WTC11 (cell line): ENCODE data around the gene PIK3C2G. TPM values are rescaled to one million over a fixed set of nuclear protein-coding genes. Genes with fewer than 3 reads are reported as not detected.

ENCODE experiments used
- ATAC-seq: fragments of 200-7000 bp; cut with Tn5 transposase; 2 replicates; pipeline ENCODE4 v1.10.0; 2021; ENCODE audit warnings: mild to moderate bottlenecking, moderate library complexity
- CTCF ChIA-PET: fragments of 300-600 bp; sonication (Branson Sonifier 250); formaldehyde crosslinking; loops from one replicate; lab custom pipeline; 2021; ENCODE audit warnings: antibody characterized with exemption; lab: Charles Lee
- POLR2A ChIA-PET: fragments of 350-600 bp; sonication (Branson Sonifier 250); formaldehyde crosslinking; loops from one replicate; lab custom pipeline; 2021; ENCODE audit warnings: antibody characterized with exemption; lab: Charles Lee
- DNase-seq: peaks from one replicate; pipeline ENCODE4 v3.0.0; 2021; ENCODE audit warnings: low spot score
- H3K27ac Mint-ChIP-seq: 2 replicates; pipeline ENCODE4 v1.8.0; 2021; ENCODE audit warnings: mixed read lengths
- H3K27me3 Mint-ChIP-seq: 2 replicates; pipeline ENCODE4 v1.8.0; 2021; ENCODE audit warnings: low read depth, mild to moderate bottlenecking, moderate library complexity, mixed read lengths
- H3K36me3 Mint-ChIP-seq: 2 replicates; pipeline ENCODE4 v1.8.0; 2021; ENCODE audit warnings: mixed read lengths
- H3K4me1 Mint-ChIP-seq: 2 replicates; pipeline ENCODE4 v1.8.0; 2022; ENCODE audit warnings: mixed read lengths
- H3K4me3 Mint-ChIP-seq: 2 replicates; pipeline ENCODE4 v1.8.0; 2021; ENCODE audit warnings: mild to moderate bottlenecking, moderate library complexity, mixed read lengths
- H3K9me3 Mint-ChIP-seq: 2 replicates; pipeline ENCODE4 v1.8.0; 2021; ENCODE audit warnings: mixed read lengths
- AR ChIP-seq: fragments of 250-450 bp; sonication (Bioruptor Pico); IDR thresholded peaks from 2 replicates; pipeline ENCODE4 v1.9.0; 2021; ENCODE audit warnings: mild to moderate bottlenecking
- CREB1 ChIP-seq: sonication (generic); formaldehyde crosslinking; IDR thresholded peaks from 2 replicates; pipeline ENCODE4 v1.8.0; 2023; ENCODE audit warnings: mild to moderate bottlenecking, missing genetic modification reagents
- EMX1 ChIP-seq: fragments of 250-450 bp; sonication (Bioruptor Pico); IDR thresholded peaks from 2 replicates; pipeline ENCODE4 v1.8.0; 2021; ENCODE audit warnings: mild to moderate bottlenecking
- GABPB1 ChIP-seq: sonication (generic); formaldehyde crosslinking; IDR thresholded peaks from 2 replicates; pipeline ENCODE4 v1.8.1; 2023; ENCODE audit warnings: mild to moderate bottlenecking, missing genetic modification reagents
- JUN ChIP-seq: sonication (generic); formaldehyde crosslinking; IDR thresholded peaks from 2 replicates; pipeline ENCODE4 v1.8.0; 2023; ENCODE audit warnings: mild to moderate bottlenecking, missing genetic modification reagents
- KAT7 ChIP-seq: sonication (generic); formaldehyde crosslinking; IDR thresholded peaks from 2 replicates; pipeline ENCODE4 v1.8.1; 2023; ENCODE audit warnings: missing genetic modification reagents, mild to moderate bottlenecking, borderline replicate concordance
- NR3C1 ChIP-seq: sonication (generic); formaldehyde crosslinking; conservative IDR thresholded peaks from 2 replicates; pipeline ENCODE4 v1.8.1; 2023; ENCODE audit warnings: low read depth, mild to moderate bottlenecking, missing genetic modification reagents
- OVOL2 ChIP-seq: fragments of 250-450 bp; sonication (Bioruptor Pico); IDR thresholded peaks from 2 replicates; pipeline ENCODE4 v1.9.0; 2021; ENCODE audit warnings: mild to moderate bottlenecking, borderline replicate concordance
- SMAD3 ChIP-seq: sonication (generic); formaldehyde crosslinking; IDR thresholded peaks from 2 replicates; pipeline ENCODE4 v1.8.0; 2022; ENCODE audit warnings: missing genetic modification reagents, mild to moderate bottlenecking, borderline replicate concordance
- SMAD4 ChIP-seq: sonication (generic); formaldehyde crosslinking; IDR thresholded peaks from 2 replicates; pipeline ENCODE4 v1.8.0; 2022; ENCODE audit warnings: mild to moderate bottlenecking, missing genetic modification reagents
- SOX15 ChIP-seq: fragments of 250-450 bp; sonication (Bioruptor Pico); IDR thresholded peaks from 2 replicates; pipeline ENCODE4 v1.9.0; 2021; ENCODE audit warnings: mild to moderate bottlenecking
- TEAD4 ChIP-seq: sonication (generic); formaldehyde crosslinking; IDR thresholded peaks from 2 replicates; pipeline ENCODE4 v1.8.0; 2022; ENCODE audit warnings: mild to moderate bottlenecking, missing genetic modification reagents
- TP53 ChIP-seq: sonication (generic); formaldehyde crosslinking; IDR thresholded peaks from 2 replicates; pipeline ENCODE4 v1.8.1; 2023; ENCODE audit warnings: mild to moderate bottlenecking, missing genetic modification reagents
- USF1 ChIP-seq: sonication (generic); formaldehyde crosslinking; IDR thresholded peaks from 2 replicates; pipeline ENCODE4 v1.8.0; 2022; ENCODE audit warnings: mild to moderate bottlenecking, missing genetic modification reagents
- ZNF219 ChIP-seq: sonication (generic); formaldehyde crosslinking; IDR thresholded peaks from 2 replicates; pipeline ENCODE4 v1.8.0; 2023; ENCODE audit warnings: missing genetic modification reagents, mild to moderate bottlenecking, borderline replicate concordance
- ZNF263 ChIP-seq: sonication (generic); formaldehyde crosslinking; IDR thresholded peaks from 2 replicates; pipeline ENCODE4 v1.8.1; 2022; ENCODE audit warnings: low read depth, mild to moderate bottlenecking, moderate library complexity, missing genetic modification reagents
- ZNF317 ChIP-seq: sonication (generic); formaldehyde crosslinking; IDR thresholded peaks from 2 replicates; pipeline ENCODE4 v1.8.1; 2023; ENCODE audit warnings: low read depth, mild to moderate bottlenecking, moderate library complexity, missing genetic modification reagents, borderline replicate concordance
- ZNF396 ChIP-seq: fragments of 250-450 bp; sonication (Bioruptor Pico); IDR thresholded peaks from 2 replicates; pipeline ENCODE4 v1.8.0; 2021; ENCODE audit warnings: mild to moderate bottlenecking, moderate library complexity, borderline replicate concordance
- ZNF423 ChIP-seq: fragments of 250-450 bp; sonication (Bioruptor Pico); IDR thresholded peaks from 2 replicates; pipeline ENCODE4 v2.1.2; 2022; ENCODE audit warnings: mild to moderate bottlenecking, moderate library complexity
- ZNF671 ChIP-seq: fragments of 250-450 bp; sonication (Bioruptor Pico); IDR thresholded peaks from 2 replicates; pipeline ENCODE4 v1.8.0; 2021; ENCODE audit warnings: mild to moderate bottlenecking
- total RNA-seq: library from RNA; stranded (reverse); gene quantifications from 3 replicates; pipeline ENCODE4 v1.2.3, GENCODE V29; 2021
- TF ChIP-seq, protein P1 (sequence below): sonication (generic); formaldehyde crosslinking; IDR thresholded peaks from 2 replicates; pipeline ENCODE4 v1.8.1; 2023; ENCODE audit warnings: mild to moderate bottlenecking, missing genetic modification reagents, moderate library complexity
- TF ChIP-seq, protein P2 (sequence below): sonication (generic); formaldehyde crosslinking; IDR thresholded peaks from 2 replicates; pipeline ENCODE4 v1.8.1; 2023; ENCODE audit warnings: mild to moderate bottlenecking, moderate library complexity, missing genetic modification reagents
- TF ChIP-seq, protein P3 (sequence below): fragments of 250-450 bp; sonication (Bioruptor Pico); IDR thresholded peaks from 2 replicates; pipeline ENCODE4 v1.8.0; 2021; ENCODE audit warnings: mild to moderate bottlenecking

The PIK3C2G gene
- total RNA-seq, 1 experiment from 2014 or later: not detected

- TF ChIP-seq ZNF317 (no peak), CREB1 (no peak), ZNF263 (CRISPR knock-in tag) (no peak), ZNF396 (CRISPR knock-in tag) (no peak), EMX1 (no peak), AR (CRISPR knock-in tag) (no peak)
- TF ChIP-seq, protein P1, sequence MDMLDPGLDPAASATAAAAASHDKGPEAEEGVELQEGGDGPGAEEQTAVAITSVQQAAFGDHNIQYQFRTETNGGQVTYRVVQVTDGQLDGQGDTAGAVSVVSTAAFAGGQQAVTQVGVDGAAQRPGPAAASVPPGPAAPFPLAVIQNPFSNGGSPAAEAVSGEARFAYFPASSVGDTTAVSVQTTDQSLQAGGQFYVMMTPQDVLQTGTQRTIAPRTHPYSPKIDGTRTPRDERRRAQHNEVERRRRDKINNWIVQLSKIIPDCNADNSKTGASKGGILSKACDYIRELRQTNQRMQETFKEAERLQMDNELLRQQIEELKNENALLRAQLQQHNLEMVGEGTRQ: no peak
Observed at GRCh38 chr12:18414671-18415070, 153.4 kb downstream of the PIK3C2G start (continued).

DNA sequence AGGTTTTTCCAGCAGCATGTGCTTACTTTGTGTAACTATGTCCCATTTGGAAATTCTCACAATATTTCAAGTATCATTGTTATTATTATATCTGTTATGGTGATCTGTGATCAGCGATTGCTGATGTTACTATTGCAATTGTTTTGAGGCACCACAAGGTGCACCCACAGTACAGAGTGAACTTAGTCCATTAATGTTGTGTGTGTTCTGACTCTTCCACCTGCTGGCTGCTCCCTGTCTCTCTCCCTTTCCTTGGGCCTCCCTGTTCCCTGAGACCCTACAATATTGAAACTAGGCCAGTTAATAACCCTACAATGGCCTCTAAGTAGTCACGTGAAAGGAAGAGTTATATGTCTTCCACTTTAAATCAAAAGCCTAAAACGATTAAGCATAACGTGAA is 153.9 kb downstream of the PIK3C2G start:
- H3K27ac Mint-ChIP-seq: no peak overlapping the region
- H3K9me3 Mint-ChIP-seq: no peaks in the 10 kb centered on the region
- CTCF ChIA-PET: no interaction called here
- H3K4me1 Mint-ChIP-seq: peaks cover 8% of the 10 kb centered on the region
- H3K4me3 Mint-ChIP-seq: no peak overlapping the region
- H3K36me3 Mint-ChIP-seq: no peaks in the 10 kb centered on the region
- DNase-seq: no peak
- TF ChIP-seq OVOL2 (no peak), USF1 (CRISPR knock-in tag) (no peak), NR3C1 (no peak)
- TF ChIP-seq, protein P2, sequence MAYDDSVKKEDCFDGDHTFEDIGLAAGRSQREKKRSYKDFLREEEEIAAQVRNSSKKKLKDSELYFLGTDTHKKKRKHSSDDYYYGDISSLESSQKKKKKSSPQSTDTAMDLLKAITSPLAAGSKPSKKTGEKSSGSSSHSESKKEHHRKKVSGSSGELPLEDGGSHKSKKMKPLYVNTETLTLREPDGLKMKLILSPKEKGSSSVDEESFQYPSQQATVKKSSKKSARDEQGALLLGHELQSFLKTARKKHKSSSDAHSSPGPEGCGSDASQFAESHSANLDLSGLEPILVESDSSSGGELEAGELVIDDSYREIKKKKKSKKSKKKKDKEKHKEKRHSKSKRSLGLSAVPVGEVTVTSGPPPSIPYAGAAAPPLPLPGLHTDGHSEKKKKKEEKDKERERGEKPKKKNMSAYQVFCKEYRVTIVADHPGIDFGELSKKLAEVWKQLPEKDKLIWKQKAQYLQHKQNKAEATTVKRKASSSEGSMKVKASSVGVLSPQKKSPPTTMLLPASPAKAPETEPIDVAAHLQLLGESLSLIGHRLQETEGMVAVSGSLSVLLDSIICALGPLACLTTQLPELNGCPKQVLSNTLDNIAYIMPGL (CRISPR knock-in tag): no peak
- POLR2A ChIA-PET: no interaction called here
- no peaks in the 10 kb centered on the region for H3K27me3 Mint-ChIP-seq
- ATAC-seq: no peak

GRCh38 chr12:18416412-18416811 is 155.1 kb downstream of the PIK3C2G start:
- Mint-ChIP-seq H3K9me3 (no peaks in the 10 kb centered on the region), H3K4me1 (peaks cover 8% of the 10 kb centered on the region), H3K36me3 (no peaks in the 10 kb centered on the region), H3K27me3 (no peaks in the 10 kb centered on the region), H3K4me3 (no peak overlapping the region), H3K27ac (no peak overlapping the region)
- ChIA-PET POLR2A (interaction anchor here (0.9 kb wide), 1 partner anchor 14 kb away, joined by 3 read pairs; no protein-coding TSS in a partner anchor), CTCF (interaction anchor here (1.0 kb wide), 1 partner anchor 170 kb away, joined by 4 read pairs; no protein-coding TSS in a partner anchor)
- no peak for DNase-seq
- TF ChIP-seq SMAD4 (CRISPR knock-in tag) (no peak), KAT7 (no peak), SOX15 (CRISPR knock-in tag) (no peak), SMAD3 (CRISPR knock-in tag) (no peak), TP53 (CRISPR knock-in tag) (no peak), JUN (CRISPR knock-in tag) (no peak), ZNF219 (CRISPR knock-in tag) (no peak), TEAD4 (no peak), GABPB1 (CRISPR knock-in tag) (no peak), ZNF423 (CRISPR knock-in tag) (no peak), ZNF671 (no peak)
- TF ChIP-seq, protein P3, sequence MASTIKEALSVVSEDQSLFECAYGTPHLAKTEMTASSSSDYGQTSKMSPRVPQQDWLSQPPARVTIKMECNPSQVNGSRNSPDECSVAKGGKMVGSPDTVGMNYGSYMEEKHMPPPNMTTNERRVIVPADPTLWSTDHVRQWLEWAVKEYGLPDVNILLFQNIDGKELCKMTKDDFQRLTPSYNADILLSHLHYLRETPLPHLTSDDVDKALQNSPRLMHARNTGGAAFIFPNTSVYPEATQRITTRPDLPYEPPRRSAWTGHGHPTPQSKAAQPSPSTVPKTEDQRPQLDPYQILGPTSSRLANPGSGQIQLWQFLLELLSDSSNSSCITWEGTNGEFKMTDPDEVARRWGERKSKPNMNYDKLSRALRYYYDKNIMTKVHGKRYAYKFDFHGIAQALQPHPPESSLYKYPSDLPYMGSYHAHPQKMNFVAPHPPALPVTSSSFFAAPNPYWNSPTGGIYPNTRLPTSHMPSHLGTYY: no peak
- no peak for ATAC-seq
